H54 (cell line): Measurements from ENCODE around the gene RNF44.

Experiments used
- DNase-seq: peaks from one replicate; pipeline ENCODE4 v3.0.0; 2011; ENCODE audit warnings: low spot score, mixed read lengths; ENCODE audit not compliant: insufficient read length
- FAIRE-seq: peaks from 3 replicates; lab custom pipeline; 2011; peaks lifted over from hg19 to GRCh38; lab: Jason Lieb, UNC
- POLR2A ChIP-seq: IDR thresholded peaks from 2 replicates; pipeline ENCODE4 v1.6.1; 2011; ENCODE audit warnings: low read depth, mild to moderate bottlenecking, low read length

RNF44 gene

GRCh38 chr5:176536902-176537553 lies at the start of gene RNF44:
TSS of gene RNF44 (minus strand) at chr5:176537402. CDS start at chr5:176532472, 4,930 bp downstream.
- FAIRE-seq (no peak), DNase-seq (peak; percentile 89)
- no peak for TF ChIP-seq POLR2A

GRCh38 chr5:176583076-176583475 lies 45.9 kb upstream of the RNF44 start:
- DNase-seq (no peak), FAIRE-seq (no peak)
- no peak for TF ChIP-seq POLR2A

DNA sequence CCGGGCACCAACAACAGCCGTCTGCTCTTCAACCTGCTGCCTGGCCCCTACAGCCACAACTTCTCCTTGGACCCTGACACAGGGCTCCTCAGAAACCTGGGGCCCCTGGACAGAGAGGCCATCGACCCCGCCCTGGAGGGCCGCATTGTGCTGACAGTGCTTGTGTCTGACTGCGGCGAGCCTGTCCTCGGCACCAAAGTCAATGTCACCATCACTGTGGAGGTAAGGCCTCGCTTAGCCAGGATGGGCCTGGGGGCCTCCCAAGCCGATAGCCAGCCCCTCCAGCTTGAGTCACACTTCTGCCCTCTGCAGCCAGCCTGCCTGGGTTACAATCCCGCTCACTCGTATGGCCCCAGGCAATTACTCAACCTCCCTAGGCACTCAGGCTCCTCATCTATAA lies 44.2 kb upstream of the RNF44 start:
- DNase-seq: no peak
- no peak for TF ChIP-seq POLR2A
- no peak for FAIRE-seq

GRCh38 chr5:176579323-176579722 lies 42.1 kb upstream of the RNF44 start:
- TF ChIP-seq POLR2A: no peak
- no peak for DNase-seq
- FAIRE-seq: no peak

DNA sequence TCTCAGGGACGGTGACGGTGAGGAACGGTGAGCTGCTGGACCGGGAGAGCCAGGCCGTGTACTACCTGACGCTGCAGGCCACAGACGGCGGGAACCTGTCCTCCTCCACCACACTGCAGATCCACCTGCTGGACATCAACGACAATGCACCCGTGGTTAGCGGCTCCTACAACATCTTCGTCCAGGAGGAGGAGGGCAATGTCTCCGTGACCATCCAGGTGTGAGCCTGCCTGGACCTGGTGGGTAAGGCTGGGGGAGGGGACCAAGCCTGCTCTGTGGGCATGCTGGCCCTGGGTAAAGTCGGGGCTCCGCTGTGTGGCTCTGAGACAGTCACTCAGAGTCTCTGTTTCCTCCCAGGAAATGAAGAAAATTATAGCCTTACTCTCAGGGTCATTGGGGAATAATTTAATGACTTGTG lies 41.2 kb upstream of the RNF44 start:
- DNase-seq: peak; percentile 53
- FAIRE-seq: no peak
- TF ChIP-seq POLR2A: 0 out of 2 replicates have a peak, but pooled peaks have one; percentile 5

- no peak for TF ChIP-seq POLR2A
- DNase-seq (no peak), FAIRE-seq (no peak)
Observed at GRCh38 chr5:176577312-176578176, 40.3 kb upstream of the RNF44 start.

- DNase-seq: no peak
- no peak for FAIRE-seq
- no peak for TF ChIP-seq POLR2A
Observed at GRCh38 chr5:176575488-176576422, 38.6 kb upstream of the RNF44 start.

DNA sequence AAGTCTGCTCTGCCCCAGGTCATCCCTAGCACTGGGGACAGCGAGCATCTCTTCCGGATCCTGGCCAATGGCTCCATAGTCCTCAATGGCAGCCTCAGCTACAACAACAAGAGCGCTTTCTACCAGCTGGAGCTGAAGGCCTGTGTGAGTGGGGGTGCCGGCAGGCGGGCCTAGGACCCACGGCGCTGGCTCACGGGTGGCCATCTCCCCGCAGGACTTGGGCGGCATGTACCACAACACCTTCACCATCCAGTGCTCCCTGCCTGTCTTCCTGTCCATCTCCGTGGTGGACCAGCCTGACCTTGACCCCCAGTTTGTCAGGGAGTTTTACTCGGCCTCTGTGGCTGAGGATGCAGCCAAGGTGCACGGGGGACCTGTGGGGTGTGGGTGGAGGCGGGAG lies 37.9 kb upstream of the RNF44 start:
- DNase-seq (no peak), FAIRE-seq (no peak)
- no peak for TF ChIP-seq POLR2A

DNA sequence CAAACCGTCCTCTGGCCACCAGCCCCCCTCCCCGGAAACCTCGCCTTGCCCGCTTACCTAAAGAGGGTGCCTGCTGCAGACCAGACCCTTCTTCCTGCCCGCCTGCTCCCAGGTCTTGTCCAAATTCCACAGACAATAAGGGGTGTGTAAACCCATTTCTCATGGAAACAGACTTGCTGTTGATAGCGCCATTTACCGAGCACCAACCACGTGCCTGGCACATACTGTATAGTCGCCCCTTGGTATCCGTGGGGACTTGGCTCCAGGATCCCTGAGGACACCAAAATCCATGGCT lies 37.0 kb upstream of the RNF44 start:
- TF ChIP-seq POLR2A: no peak
- no peak for FAIRE-seq
- DNase-seq: no peak

GRCh38 chr5:176573564-176574296 lies 36.5 kb upstream of the RNF44 start:
- peak; percentile 70 for DNase-seq
- no peak for TF ChIP-seq POLR2A
- FAIRE-seq: no peak

GRCh38 chr5:176570044-176570443 lies 32.8 kb upstream of the RNF44 start:
- DNase-seq: no peak
- no peak for FAIRE-seq
- TF ChIP-seq POLR2A: no peak

DNA sequence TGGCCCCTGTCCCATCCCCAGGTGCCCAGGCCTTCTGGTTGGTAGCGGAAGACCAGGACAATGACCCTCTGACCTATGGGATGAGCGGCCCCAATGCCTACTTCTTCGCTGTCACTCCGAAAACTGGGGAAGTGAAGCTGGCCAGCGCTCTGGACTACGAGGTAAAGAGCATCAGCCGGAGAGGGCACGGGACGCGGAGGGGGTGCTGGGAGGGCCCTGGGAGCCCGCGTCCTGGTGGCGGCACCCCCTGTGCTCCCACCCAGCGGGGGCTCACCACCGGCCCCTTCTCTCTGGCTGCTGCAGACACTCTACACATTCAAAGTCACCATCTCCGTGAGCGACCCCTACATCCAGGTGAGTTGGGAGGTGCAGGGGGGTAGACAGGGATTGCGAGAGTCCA lies 31.5 kb upstream of the RNF44 start:
- FAIRE-seq (no peak), DNase-seq (no peak)
- no peak for TF ChIP-seq POLR2A

DNA sequence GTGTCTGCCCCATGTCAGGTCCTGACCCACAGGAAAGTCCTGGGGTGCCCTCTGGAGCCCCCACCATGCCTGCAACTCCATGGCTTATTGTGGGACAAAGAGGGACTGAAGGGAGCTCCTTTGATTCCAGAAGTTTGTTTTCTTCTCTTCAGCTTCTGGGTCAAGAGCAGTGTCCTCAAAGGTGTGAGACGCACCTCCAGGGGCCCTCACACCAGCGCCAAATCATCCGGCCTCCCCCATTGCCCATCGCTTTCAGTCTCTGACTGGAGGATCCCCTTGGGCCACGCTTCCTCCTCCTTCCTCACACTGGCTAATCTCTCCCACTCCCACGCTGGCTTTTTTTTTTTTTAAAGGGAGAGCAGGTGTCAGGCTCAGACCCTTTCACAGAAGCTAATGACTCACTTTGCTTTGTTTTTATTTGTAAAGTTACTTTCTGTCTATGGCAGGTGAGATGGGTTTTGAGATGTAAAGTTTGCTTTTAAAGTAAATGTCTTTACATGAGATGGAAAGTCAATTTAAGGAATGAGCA lies 28.6 kb upstream of the RNF44 start:
- DNase-seq: no peak
- no peak for FAIRE-seq
- no peak for TF ChIP-seq POLR2A
